Measurements from ENCODE around the gene DAAM1. TPM values are rescaled to one million over a fixed set of nuclear protein-coding genes. Genes with fewer than 3 reads are reported as not detected.

Gene DAAM1
- polyA plus RNA-seq, 2 donors = 21.7 to 32.7 TPM

- peaks cover 0 to 7% of the 10 kb centered on the region in 2 donors for H3K4me1 ChIP-seq (ENCODE audit: control insufficient read depth in 2 of 2, insufficient read depth in 2 of 2, low read length in 1 of 2)
- no peak overlapping the region for H3K27ac ChIP-seq (ENCODE audit: low read depth in 2 of 2, low read length in 1 of 2)
- H3K27me3 ChIP-seq (ENCODE audit: control insufficient read depth in 1 of 2, insufficient read depth in 2 of 2, low read length in 2 of 2) = no peaks in the 10 kb centered on the region
These were observed 22.2 kb downstream of the DAAM1 start for GRCh38 chr14:59210621-59211020.

GRCh38 chr14:59213368-59214315 lies 25.2 kb downstream of the DAAM1 start:
- Histone ChIP-seq H3K27ac (ENCODE audit: low read depth in 2 of 2, low read length in 1 of 2) (peak overlapping the region in 1 of 2 donors; percentile 39), H3K27me3 (ENCODE audit: control insufficient read depth in 1 of 2, insufficient read depth in 2 of 2, low read length in 2 of 2) (no peaks in the 10 kb centered on the region), H3K4me3 (ENCODE audit: low read depth in 1 of 2, low read length in 2 of 2) (no peak overlapping the region), H3K36me3 (ENCODE audit: control insufficient read depth in 2 of 2, insufficient read depth in 2 of 2, low read length in 1 of 2) (no peaks in the 10 kb centered on the region), H3K9me3 (ENCODE audit: control insufficient read depth in 2 of 2, insufficient read depth in 1 of 2, low read depth in 1 of 2, low read length in 1 of 2) (no peaks in the 10 kb centered on the region), H3K4me1 (ENCODE audit: control insufficient read depth in 2 of 2, insufficient read depth in 2 of 2, low read length in 1 of 2) (peaks cover 3 to 5% of the 10 kb centered on the region in 2 donors)
- 78 to 81% methylated on average over 7 of the region's 7 CpGs for WGBS, 2 donors

More at GRCh38 chr14:59210621-59211020, 22.2 kb downstream of the DAAM1 start:
- H3K4me3 ChIP-seq (ENCODE audit: low read depth in 1 of 2, low read length in 2 of 2) = no peak overlapping the region
- H3K36me3 ChIP-seq (ENCODE audit: control insufficient read depth in 2 of 2, insufficient read depth in 2 of 2, low read length in 1 of 2) = no peaks in the 10 kb centered on the region
- no peaks in the 10 kb centered on the region for H3K9me3 ChIP-seq (ENCODE audit: control insufficient read depth in 2 of 2, insufficient read depth in 1 of 2, low read depth in 1 of 2, low read length in 1 of 2)

- no peaks in the 10 kb centered on the region for H3K27me3 ChIP-seq (ENCODE audit: control insufficient read depth in 1 of 2, insufficient read depth in 2 of 2, low read length in 2 of 2)
- H3K36me3 ChIP-seq (ENCODE audit: control insufficient read depth in 2 of 2, insufficient read depth in 2 of 2, low read length in 1 of 2) = no peaks in the 10 kb centered on the region
- WGBS, 2 donors = 83 to 89% methylated on average over 3 of the region's 3 CpGs
- H3K4me3 ChIP-seq (ENCODE audit: low read depth in 1 of 2, low read length in 2 of 2) = no peak overlapping the region
- H3K9me3 ChIP-seq (ENCODE audit: control insufficient read depth in 2 of 2, insufficient read depth in 1 of 2, low read depth in 1 of 2, low read length in 1 of 2) = no peaks in the 10 kb centered on the region
- peaks cover 3 to 4% of the 10 kb centered on the region in 2 donors for H3K4me1 ChIP-seq (ENCODE audit: control insufficient read depth in 2 of 2, insufficient read depth in 2 of 2, low read length in 1 of 2)
- no peak overlapping the region for H3K27ac ChIP-seq (ENCODE audit: low read depth in 2 of 2, low read length in 1 of 2)
These were observed 26.3 kb downstream of the DAAM1 start for GRCh38 chr14:59214702-59215302.

GRCh38 chr14:59215322-59215721 lies 26.9 kb downstream of the DAAM1 start:
- Histone ChIP-seq H3K27me3 (ENCODE audit: control insufficient read depth in 1 of 2, insufficient read depth in 2 of 2, low read length in 2 of 2) (no peaks in the 10 kb centered on the region), H3K4me1 (ENCODE audit: control insufficient read depth in 2 of 2, insufficient read depth in 2 of 2, low read length in 1 of 2) (peaks cover 3 to 4% of the 10 kb centered on the region in 2 donors), H3K9me3 (ENCODE audit: control insufficient read depth in 2 of 2, insufficient read depth in 1 of 2, low read depth in 1 of 2, low read length in 1 of 2) (no peaks in the 10 kb centered on the region), H3K4me3 (ENCODE audit: low read depth in 1 of 2, low read length in 2 of 2) (no peak overlapping the region), H3K27ac (ENCODE audit: low read depth in 2 of 2, low read length in 1 of 2) (peak overlapping the region; percentile 11 to 41), H3K36me3 (ENCODE audit: control insufficient read depth in 2 of 2, insufficient read depth in 2 of 2, low read length in 1 of 2) (no peaks in the 10 kb centered on the region)
- WGBS, 2 donors = 24 to 28% methylated on average over 7 of the region's 7 CpGs

- Histone ChIP-seq H3K27me3 (ENCODE audit: control insufficient read depth in 1 of 2, insufficient read depth in 2 of 2, low read length in 2 of 2) (no peaks in the 10 kb centered on the region), H3K4me3 (ENCODE audit: low read depth in 1 of 2, low read length in 2 of 2) (no peak overlapping the region), H3K9me3 (ENCODE audit: control insufficient read depth in 2 of 2, insufficient read depth in 1 of 2, low read depth in 1 of 2, low read length in 1 of 2) (no peaks in the 10 kb centered on the region), H3K27ac (ENCODE audit: low read depth in 2 of 2, low read length in 1 of 2) (peak overlapping the region; percentile 11 to 41), H3K4me1 (ENCODE audit: control insufficient read depth in 2 of 2, insufficient read depth in 2 of 2, low read length in 1 of 2) (peaks cover 3 to 7% of the 10 kb centered on the region in 2 donors), H3K36me3 (ENCODE audit: control insufficient read depth in 2 of 2, insufficient read depth in 2 of 2, low read length in 1 of 2) (no peaks in the 10 kb centered on the region)
- WGBS, 2 donors = 77 to 89% methylated on average over 4 of the region's 4 CpGs
These were observed 27.3 kb downstream of the DAAM1 start for GRCh38 chr14:59215757-59216156.

GRCh38 chr14:59217011-59217410 lies 28.5 kb downstream of the DAAM1 start:
- Histone ChIP-seq H3K9me3 (ENCODE audit: control insufficient read depth in 2 of 2, insufficient read depth in 1 of 2, low read depth in 1 of 2, low read length in 1 of 2) (no peaks in the 10 kb centered on the region), H3K36me3 (ENCODE audit: control insufficient read depth in 2 of 2, insufficient read depth in 2 of 2, low read length in 1 of 2) (peaks cover 0 to 2% of the 10 kb centered on the region in 2 donors), H3K4me1 (ENCODE audit: control insufficient read depth in 2 of 2, insufficient read depth in 2 of 2, low read length in 1 of 2) (peaks cover 3 to 7% of the 10 kb centered on the region in 2 donors), H3K4me3 (ENCODE audit: low read depth in 1 of 2, low read length in 2 of 2) (no peak overlapping the region), H3K27ac (ENCODE audit: low read depth in 2 of 2, low read length in 1 of 2) (no peak overlapping the region), H3K27me3 (ENCODE audit: control insufficient read depth in 1 of 2, insufficient read depth in 2 of 2, low read length in 2 of 2) (no peaks in the 10 kb centered on the region)
- WGBS, 2 donors = 70 to 78% methylated on average over 1 of the region's 1 CpG

GRCh38 chr14:59221568-59221967 lies 33.1 kb downstream of the DAAM1 start:
- peaks cover 0 to 2% of the 10 kb centered on the region in 2 donors for H3K36me3 ChIP-seq (ENCODE audit: control insufficient read depth in 2 of 2, insufficient read depth in 2 of 2, low read length in 1 of 2)
- H3K27ac ChIP-seq (ENCODE audit: low read depth in 2 of 2, low read length in 1 of 2) = no peak overlapping the region
- no peaks in the 10 kb centered on the region for H3K27me3 ChIP-seq (ENCODE audit: control insufficient read depth in 1 of 2, insufficient read depth in 2 of 2, low read length in 2 of 2)
- WGBS, 2 donors = 89 to 92% methylated on average over 2 of the region's 2 CpGs
- peaks cover 2 to 6% of the 10 kb centered on the region in 2 donors for H3K4me1 ChIP-seq (ENCODE audit: control insufficient read depth in 2 of 2, insufficient read depth in 2 of 2, low read length in 1 of 2)
- H3K4me3 ChIP-seq (ENCODE audit: low read depth in 1 of 2, low read length in 2 of 2) = no peak overlapping the region
- H3K9me3 ChIP-seq (ENCODE audit: control insufficient read depth in 2 of 2, insufficient read depth in 1 of 2, low read depth in 1 of 2, low read length in 1 of 2) = no peaks in the 10 kb centered on the region

- Histone ChIP-seq H3K9me3 (ENCODE audit: control insufficient read depth in 2 of 2, insufficient read depth in 1 of 2, low read depth in 1 of 2, low read length in 1 of 2) (no peaks in the 10 kb centered on the region), H3K36me3 (ENCODE audit: control insufficient read depth in 2 of 2, insufficient read depth in 2 of 2, low read length in 1 of 2) (peaks cover 0 to 2% of the 10 kb centered on the region in 2 donors), H3K4me3 (ENCODE audit: low read depth in 1 of 2, low read length in 2 of 2) (no peak overlapping the region), H3K4me1 (ENCODE audit: control insufficient read depth in 2 of 2, insufficient read depth in 2 of 2, low read length in 1 of 2) (peaks cover 2 to 6% of the 10 kb centered on the region in 2 donors), H3K27ac (ENCODE audit: low read depth in 2 of 2, low read length in 1 of 2) (no peak overlapping the region), H3K27me3 (ENCODE audit: control insufficient read depth in 1 of 2, insufficient read depth in 2 of 2, low read length in 2 of 2) (no peaks in the 10 kb centered on the region)
- 78% methylated on average over 3 of the region's 3 CpGs for WGBS, 2 donors
These were observed 35.9 kb downstream of the DAAM1 start for GRCh38 chr14:59224341-59224740.

- Histone ChIP-seq H3K36me3 (ENCODE audit: control insufficient read depth in 2 of 2, insufficient read depth in 2 of 2, low read length in 1 of 2) (peaks cover 0 to 2% of the 10 kb centered on the region in 2 donors), H3K27me3 (ENCODE audit: control insufficient read depth in 1 of 2, insufficient read depth in 2 of 2, low read length in 2 of 2) (no peaks in the 10 kb centered on the region), H3K9me3 (ENCODE audit: control insufficient read depth in 2 of 2, insufficient read depth in 1 of 2, low read depth in 1 of 2, low read length in 1 of 2) (no peaks in the 10 kb centered on the region), H3K4me3 (ENCODE audit: low read depth in 1 of 2, low read length in 2 of 2) (no peak overlapping the region), H3K27ac (ENCODE audit: low read depth in 2 of 2, low read length in 1 of 2) (no peak overlapping the region), H3K4me1 (ENCODE audit: control insufficient read depth in 2 of 2, insufficient read depth in 2 of 2, low read length in 1 of 2) (peaks cover 2 to 6% of the 10 kb centered on the region in 2 donors)
- WGBS, 2 donors = 75 to 81% methylated on average over 2 of the region's 2 CpGs
These were observed 36.8 kb downstream of the DAAM1 start for GRCh38 chr14:59225281-59225680.
